Measurements from ENCODE around the gene EDARADD. TPM values are rescaled to one million over a fixed set of nuclear protein-coding genes. Genes with fewer than 3 reads are reported as not detected.

Gene EDARADD
- total RNA-seq, 4 donors from 2014 or later = 0.55 to 2.6 (median 1.2) TPM; not detected in 1

DNA sequence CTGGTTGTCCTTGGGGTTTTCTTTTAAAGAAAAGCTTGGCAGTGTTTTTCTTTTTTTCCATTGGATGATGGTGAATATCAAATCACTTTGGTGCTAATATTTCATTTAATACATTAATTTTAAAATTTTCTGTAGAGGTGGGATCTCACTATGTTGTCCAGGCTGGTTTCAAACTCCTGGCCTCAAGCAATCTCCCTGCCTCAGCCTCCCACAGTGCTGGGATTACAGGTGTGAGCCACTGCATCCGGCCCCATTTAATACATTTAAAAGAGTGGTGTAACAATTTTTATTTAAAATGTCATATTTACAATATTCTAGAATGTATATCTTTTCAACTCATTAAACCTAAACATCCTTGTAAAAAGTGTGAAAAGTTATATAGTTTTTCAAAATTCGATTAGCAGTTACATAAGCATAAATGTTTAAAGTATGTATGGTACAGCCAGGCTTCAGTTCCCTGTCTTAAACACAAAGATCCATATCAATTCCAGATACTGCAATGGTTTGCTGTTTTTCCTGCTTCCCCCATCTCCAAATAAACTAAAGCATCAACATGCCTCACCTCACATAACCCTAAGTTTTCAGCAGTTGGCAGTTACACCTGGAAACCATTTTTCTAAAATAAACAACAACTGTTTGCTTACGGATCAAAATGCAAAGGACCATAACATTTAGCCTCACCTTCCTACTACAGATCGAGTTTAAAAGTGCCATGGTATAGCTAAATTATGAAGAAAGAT is 120.8 kb downstream of the EDARADD start:
- H3K4me1 ChIP-seq = no peaks in the 10 kb centered on the region
- no peak overlapping the region for H3K4me3 ChIP-seq
- H3K9me3 ChIP-seq = no peaks in the 10 kb centered on the region
- no peak for DNase-seq
- intact Hi-C loops (cut with DNase I; ENCODE audit: low total_unique reads) = no loop called here
- H3K36me3 ChIP-seq = no peaks in the 10 kb centered on the region
- TF ChIP-seq POLR2A (IDR thresholded peaks at IDR 0.05) = no peak
- TF ChIP-seq, protein P1, sequence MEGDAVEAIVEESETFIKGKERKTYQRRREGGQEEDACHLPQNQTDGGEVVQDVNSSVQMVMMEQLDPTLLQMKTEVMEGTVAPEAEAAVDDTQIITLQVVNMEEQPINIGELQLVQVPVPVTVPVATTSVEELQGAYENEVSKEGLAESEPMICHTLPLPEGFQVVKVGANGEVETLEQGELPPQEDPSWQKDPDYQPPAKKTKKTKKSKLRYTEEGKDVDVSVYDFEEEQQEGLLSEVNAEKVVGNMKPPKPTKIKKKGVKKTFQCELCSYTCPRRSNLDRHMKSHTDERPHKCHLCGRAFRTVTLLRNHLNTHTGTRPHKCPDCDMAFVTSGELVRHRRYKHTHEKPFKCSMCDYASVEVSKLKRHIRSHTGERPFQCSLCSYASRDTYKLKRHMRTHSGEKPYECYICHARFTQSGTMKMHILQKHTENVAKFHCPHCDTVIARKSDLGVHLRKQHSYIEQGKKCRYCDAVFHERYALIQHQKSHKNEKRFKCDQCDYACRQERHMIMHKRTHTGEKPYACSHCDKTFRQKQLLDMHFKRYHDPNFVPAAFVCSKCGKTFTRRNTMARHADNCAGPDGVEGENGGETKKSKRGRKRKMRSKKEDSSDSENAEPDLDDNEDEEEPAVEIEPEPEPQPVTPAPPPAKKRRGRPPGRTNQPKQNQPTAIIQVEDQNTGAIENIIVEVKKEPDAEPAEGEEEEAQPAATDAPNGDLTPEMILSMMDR (IDR thresholded peaks at IDR 0.05) = no peak
- no peaks in the 10 kb centered on the region for H3K27me3 ChIP-seq
- no peak overlapping the region for H3K27ac ChIP-seq

DNA sequence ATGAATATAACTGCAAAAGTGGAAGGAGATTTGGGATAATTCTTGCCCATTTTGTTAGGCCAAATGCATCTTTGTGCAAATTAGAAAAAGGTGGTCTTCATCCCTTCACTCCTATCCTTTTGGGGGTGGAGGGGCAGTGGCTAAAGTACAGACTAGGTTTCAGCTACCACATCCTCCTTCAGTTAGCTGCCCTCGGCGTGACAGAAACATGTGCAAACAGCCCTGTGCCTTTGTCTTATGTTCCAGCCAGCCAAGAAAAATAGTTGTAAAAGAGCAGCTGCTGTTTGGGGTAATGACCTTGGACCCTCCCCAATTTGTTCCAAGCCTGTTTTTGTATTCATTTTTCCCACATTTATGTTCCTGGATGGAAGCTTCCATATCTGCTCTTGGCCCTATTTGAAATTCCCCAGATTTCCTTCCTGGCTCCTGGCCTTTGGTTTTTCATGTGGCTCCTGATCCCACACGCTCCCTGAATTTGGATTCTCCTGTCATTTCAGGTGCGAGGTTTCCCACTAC is 121.4 kb downstream of the EDARADD start:
- intact Hi-C loops (cut with DNase I; ENCODE audit: low total_unique reads) = no loop called here
- no peak overlapping the region for H3K27ac ChIP-seq

GRCh38 chr1:236516929-236517704 is 123.0 kb downstream of the EDARADD start:
- Histone ChIP-seq H3K27ac (peak overlapping the region in 1 of 2 donors; percentile 3), H3K4me3 (no peak overlapping the region), H3K36me3 (no peaks in the 10 kb centered on the region), H3K27me3 (no peaks in the 10 kb centered on the region), H3K4me1 (no peaks in the 10 kb centered on the region), H3K9me3 (no peaks in the 10 kb centered on the region)
- intact Hi-C loops (cut with DNase I; ENCODE audit: low total_unique reads) = no loop called here
- no peak for DNase-seq
- TF ChIP-seq, protein P1 (IDR thresholded peaks at IDR 0.05) = no peak
- no peak for TF ChIP-seq POLR2A (IDR thresholded peaks at IDR 0.05)

More for the DNA sequence above, 121.4 kb downstream of the EDARADD start:
- Histone ChIP-seq H3K27me3 (no peaks in the 10 kb centered on the region), H3K36me3 (no peaks in the 10 kb centered on the region), H3K9me3 (no peaks in the 10 kb centered on the region), H3K4me1 (no peaks in the 10 kb centered on the region), H3K4me3 (no peak overlapping the region)
- no peak for DNase-seq
- no peak for TF ChIP-seq POLR2A (IDR thresholded peaks at IDR 0.05)
- TF ChIP-seq, protein P1 (IDR thresholded peaks at IDR 0.05) = no peak

DNA sequence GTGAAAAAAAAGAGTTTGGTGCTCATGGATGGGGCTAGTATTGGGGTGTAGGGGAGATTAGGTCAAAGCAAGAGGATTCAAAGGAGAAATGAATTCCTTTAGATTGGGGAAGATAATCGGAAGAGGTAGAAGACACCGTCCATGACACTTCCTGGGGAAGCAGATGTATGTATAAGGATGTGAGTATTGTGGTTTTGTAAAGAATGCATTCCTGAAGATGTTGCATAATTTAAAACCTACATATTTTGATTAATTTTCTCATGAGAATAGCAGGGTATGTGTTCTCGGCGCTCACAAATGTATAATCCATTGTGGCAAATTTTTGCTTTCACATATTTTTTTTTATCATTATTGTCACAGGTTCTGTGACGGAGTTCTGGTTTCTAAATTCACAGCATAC is 124.2 kb downstream of the EDARADD start:
- intact Hi-C loops (cut with DNase I; ENCODE audit: low total_unique reads) = no loop called here
- TF ChIP-seq, protein P1 (IDR thresholded peaks at IDR 0.05) = no peak
- TF ChIP-seq POLR2A (IDR thresholded peaks at IDR 0.05) = no peak
- H3K36me3 ChIP-seq = no peaks in the 10 kb centered on the region
- H3K4me3 ChIP-seq = no peak overlapping the region
- H3K27ac ChIP-seq = no peak overlapping the region
- no peaks in the 10 kb centered on the region for H3K9me3 ChIP-seq
- no peaks in the 10 kb centered on the region for H3K4me1 ChIP-seq
- H3K27me3 ChIP-seq = no peaks in the 10 kb centered on the region
- DNase-seq = no peak
